Measurements from ENCODE around the gene CSNK1A1L.

The CSNK1A1L gene

GRCh38 chr13:37107456-37107855 is 2.0 kb upstream of the CSNK1A1L start:
- no peak for DNase-seq (ENCODE audit: low spot score)

- DNase-seq (ENCODE audit: low spot score): no peak
These were observed 1.2 kb upstream of the CSNK1A1L start for GRCh38 chr13:37106642-37107041.

- no peak for DNase-seq (ENCODE audit: low spot score)
These were observed 2.6 kb downstream of the CSNK1A1L start for GRCh38 chr13:37102896-37103295.

GRCh38 chr13:37101201-37101600 is 4.3 kb downstream of the CSNK1A1L start:
- no peak for DNase-seq (ENCODE audit: low spot score)

GRCh38 chr13:37100731-37101130 is 4.7 kb downstream of the CSNK1A1L start:
- DNase-seq (ENCODE audit: low spot score): no peak

GRCh38 chr13:37097076-37097475 is 8.4 kb downstream of the CSNK1A1L start:
- DNase-seq (ENCODE audit: low spot score): no peak

GRCh38 chr13:37094840-37095239 is 10.6 kb downstream of the CSNK1A1L start:
- DNase-seq (ENCODE audit: low spot score): no peak

- DNase-seq (ENCODE audit: low spot score): no peak
These were observed 11.4 kb downstream of the CSNK1A1L start for GRCh38 chr13:37094099-37094498.

GRCh38 chr13:37091835-37092234 is 13.6 kb downstream of the CSNK1A1L start:
- DNase-seq (ENCODE audit: low spot score): no peak

GRCh38 chr13:37090912-37091311 is 14.6 kb downstream of the CSNK1A1L start:
- DNase-seq (ENCODE audit: low spot score): no peak

GRCh38 chr13:37089495-37089894 is 16.0 kb downstream of the CSNK1A1L start:
- DNase-seq (ENCODE audit: low spot score): no peak

GRCh38 chr13:37087486-37087885 is 18.0 kb downstream of the CSNK1A1L start:
- no peak for DNase-seq (ENCODE audit: low spot score)

- no peak for DNase-seq (ENCODE audit: low spot score)
These were observed 19.9 kb downstream of the CSNK1A1L start for GRCh38 chr13:37085606-37086005.

GRCh38 chr13:37076818-37077217 is 28.6 kb downstream of the CSNK1A1L start:
- no peak for DNase-seq (ENCODE audit: low spot score)

GRCh38 chr13:37075164-37075563 is 30.3 kb downstream of the CSNK1A1L start:
- DNase-seq (ENCODE audit: low spot score): no peak

GRCh38 chr13:37074703-37075102 is 30.8 kb downstream of the CSNK1A1L start:
- DNase-seq (ENCODE audit: low spot score): peak; percentile 22

GRCh38 chr13:37072024-37072423 is 33.4 kb downstream of the CSNK1A1L start:
- no peak for DNase-seq (ENCODE audit: low spot score)

GRCh38 chr13:37070956-37071355 is 34.5 kb downstream of the CSNK1A1L start:
- DNase-seq (ENCODE audit: low spot score): peak; percentile 19

- DNase-seq (ENCODE audit: low spot score): no peak
These were observed 35.2 kb downstream of the CSNK1A1L start for GRCh38 chr13:37070145-37070695.

- DNase-seq (ENCODE audit: low spot score): no peak
These were observed 35.8 kb downstream of the CSNK1A1L start for GRCh38 chr13:37069597-37070103.

GRCh38 chr13:37068962-37069361 is 36.5 kb downstream of the CSNK1A1L start:
- no peak for DNase-seq (ENCODE audit: low spot score)

- DNase-seq (ENCODE audit: low spot score): no peak
These were observed 37.6 kb downstream of the CSNK1A1L start for GRCh38 chr13:37067874-37068273.

GRCh38 chr13:37065890-37066526 is 39.5 kb downstream of the CSNK1A1L start:
- no peak for DNase-seq (ENCODE audit: low spot score)

- no peak for DNase-seq (ENCODE audit: low spot score)
These were observed 45.6 kb downstream of the CSNK1A1L start for GRCh38 chr13:37059848-37060192.
